ENCODE measurements around the gene SLC22A3. TPM values are rescaled to one million over a fixed set of nuclear protein-coding genes. Genes with fewer than 3 reads are reported as not detected.
A peak's percentile ranks its signal among the peaks of the same experiment; 100 is the strongest.

Gene SLC22A3
- total and polyA plus RNA-seq, 2 of the 13 experiments (the other 11 are each of a cell fraction or from before 2014, with no cell fraction given): 12.0 to 31.5 TPM

DNA sequence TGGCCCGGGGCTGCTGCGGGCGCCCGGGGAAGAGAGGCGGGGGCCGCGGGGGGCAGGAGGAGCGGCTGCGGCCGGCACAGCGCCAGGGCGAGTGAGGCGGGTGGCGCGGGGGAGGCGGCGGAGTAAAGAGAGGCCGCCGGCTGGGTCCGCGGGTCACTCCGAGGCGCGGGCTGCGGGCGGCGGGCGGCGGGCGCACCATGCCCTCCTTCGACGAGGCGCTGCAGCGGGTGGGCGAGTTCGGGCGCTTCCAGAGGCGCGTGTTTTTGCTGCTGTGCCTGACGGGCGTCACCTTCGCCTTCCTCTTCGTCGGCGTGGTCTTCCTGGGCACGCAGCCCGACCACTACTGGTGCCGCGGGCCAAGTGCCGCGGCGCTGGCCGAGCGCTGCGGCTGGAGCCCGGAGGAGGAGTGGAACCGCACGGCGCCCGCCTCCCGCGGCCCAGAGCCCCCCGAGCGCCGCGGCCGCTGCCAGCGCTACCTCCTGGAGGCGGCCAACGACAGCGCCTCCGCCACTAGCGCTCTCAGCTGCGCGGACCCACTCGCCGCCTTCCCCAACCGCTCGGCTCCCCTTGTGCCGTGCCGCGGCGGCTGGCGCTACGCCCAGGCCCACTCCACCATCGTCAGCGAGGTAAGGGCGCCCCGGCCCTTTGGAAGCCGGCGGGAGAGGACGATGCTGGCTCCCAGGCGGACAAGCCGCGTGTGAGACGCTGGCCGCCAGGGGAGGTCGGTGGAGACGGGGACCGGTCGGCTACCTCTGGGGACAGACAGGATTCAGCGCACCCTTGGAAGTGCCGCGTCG lies at the start of gene SLC22A3 (continued):
- TF ChIP-seq FOXP1 (IDR thresholded peaks at IDR 0.05) (no peak), FOXP1 (CRISPR knock-in tag; IDR thresholded peaks at IDR 0.05) (no peak), ZNF83 (CRISPR knock-in tag; IDR thresholded peaks at IDR 0.05; ENCODE audit: borderline replicate concordance) (no peak; the same call in 1 of the 2 replicates), POLR2G (IDR thresholded peaks at IDR 0.05; ENCODE audit: low read depth, low read length) (peak; percentile 35; the same call in 1 of the 2 replicates), MYC (CRISPR knock-in tag; IDR thresholded peaks at IDR 0.05; ENCODE audit: borderline replicate concordance) (peak; percentile 44), ZNF775 (CRISPR knock-in tag; IDR thresholded peaks at IDR 0.05; ENCODE audit: borderline replicate concordance) (no peak), ZNF552 (CRISPR knock-in tag; IDR thresholded peaks at IDR 0.05; ENCODE audit: borderline replicate concordance) (no peak), ZFP41 (CRISPR knock-in tag; IDR thresholded peaks at IDR 0.05; ENCODE audit: borderline replicate concordance) (no peak), NR1H2 (CRISPR knock-in tag; IDR thresholded peaks at IDR 0.05; ENCODE audit: borderline replicate concordance, low read depth) (peak; percentile 56; the same call in 1 of the 2 replicates), ZFX (CRISPR knock-in tag; IDR thresholded peaks at IDR 0.05; ENCODE audit: low read depth) (peak; percentile 76), BRD4 (CRISPR knock-in tag; IDR thresholded peaks at IDR 0.05) (0 out of 2 replicates have a peak, but pooled peaks have one; percentile 40), FOSL2 (CRISPR knock-in tag; IDR thresholded peaks at IDR 0.05) (no peak), CAMTA2 (CRISPR knock-in tag; IDR thresholded peaks at IDR 0.05; ENCODE audit: borderline replicate concordance) (no peak; the same call in 1 of the 2 replicates), ATAD3A (CRISPR knock-in tag; IDR thresholded peaks at IDR 0.05) (0 out of 2 replicates have a peak, but pooled peaks have one; percentile 19)
- TF ChIP-seq, protein P1, sequence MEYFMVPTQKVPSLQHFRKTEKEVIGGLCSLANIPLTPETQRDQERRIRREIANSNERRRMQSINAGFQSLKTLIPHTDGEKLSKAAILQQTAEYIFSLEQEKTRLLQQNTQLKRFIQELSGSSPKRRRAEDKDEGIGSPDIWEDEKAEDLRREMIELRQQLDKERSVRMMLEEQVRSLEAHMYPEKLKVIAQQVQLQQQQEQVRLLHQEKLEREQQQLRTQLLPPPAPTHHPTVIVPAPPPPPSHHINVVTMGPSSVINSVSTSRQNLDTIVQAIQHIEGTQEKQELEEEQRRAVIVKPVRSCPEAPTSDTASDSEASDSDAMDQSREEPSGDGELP (IDR thresholded peaks at IDR 0.05; ENCODE audit: borderline replicate concordance, low read depth): no peak
- TF ChIP-seq, protein P2, sequence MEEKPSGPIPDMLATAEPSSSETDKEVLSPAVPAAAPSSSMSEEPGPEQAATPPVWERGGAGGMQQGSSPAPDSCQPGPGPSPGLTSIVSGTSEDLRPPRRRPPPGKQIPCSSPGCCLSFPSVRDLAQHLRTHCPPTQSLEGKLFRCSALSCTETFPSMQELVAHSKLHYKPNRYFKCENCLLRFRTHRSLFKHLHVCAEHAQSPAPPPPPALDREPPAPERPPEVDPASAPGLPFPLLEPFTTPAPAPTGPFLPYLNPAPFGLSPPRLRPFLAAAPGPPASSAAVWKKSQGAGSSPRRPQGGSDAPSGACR (CRISPR knock-in tag; IDR thresholded peaks at IDR 0.05): peak; percentile 10; the same call in 1 of the 2 replicates
- TF ChIP-seq, protein P3, sequence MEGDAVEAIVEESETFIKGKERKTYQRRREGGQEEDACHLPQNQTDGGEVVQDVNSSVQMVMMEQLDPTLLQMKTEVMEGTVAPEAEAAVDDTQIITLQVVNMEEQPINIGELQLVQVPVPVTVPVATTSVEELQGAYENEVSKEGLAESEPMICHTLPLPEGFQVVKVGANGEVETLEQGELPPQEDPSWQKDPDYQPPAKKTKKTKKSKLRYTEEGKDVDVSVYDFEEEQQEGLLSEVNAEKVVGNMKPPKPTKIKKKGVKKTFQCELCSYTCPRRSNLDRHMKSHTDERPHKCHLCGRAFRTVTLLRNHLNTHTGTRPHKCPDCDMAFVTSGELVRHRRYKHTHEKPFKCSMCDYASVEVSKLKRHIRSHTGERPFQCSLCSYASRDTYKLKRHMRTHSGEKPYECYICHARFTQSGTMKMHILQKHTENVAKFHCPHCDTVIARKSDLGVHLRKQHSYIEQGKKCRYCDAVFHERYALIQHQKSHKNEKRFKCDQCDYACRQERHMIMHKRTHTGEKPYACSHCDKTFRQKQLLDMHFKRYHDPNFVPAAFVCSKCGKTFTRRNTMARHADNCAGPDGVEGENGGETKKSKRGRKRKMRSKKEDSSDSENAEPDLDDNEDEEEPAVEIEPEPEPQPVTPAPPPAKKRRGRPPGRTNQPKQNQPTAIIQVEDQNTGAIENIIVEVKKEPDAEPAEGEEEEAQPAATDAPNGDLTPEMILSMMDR (CRISPR knock-in tag; IDR thresholded peaks at IDR 0.05): peak; percentile 31
- TF ChIP-seq, protein P4, sequence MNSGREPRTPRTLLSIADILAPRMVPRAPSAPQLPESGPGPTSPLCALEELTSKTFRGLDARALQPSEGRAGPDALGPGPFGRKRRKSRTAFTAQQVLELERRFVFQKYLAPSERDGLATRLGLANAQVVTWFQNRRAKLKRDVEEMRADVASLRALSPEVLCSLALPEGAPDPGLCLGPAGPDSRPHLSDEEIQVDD (CRISPR knock-in tag; IDR thresholded peaks at IDR 0.05; ENCODE audit: borderline replicate concordance): peak; percentile 26; the same call in 1 of the 2 replicates
- TF ChIP-seq, protein P5, sequence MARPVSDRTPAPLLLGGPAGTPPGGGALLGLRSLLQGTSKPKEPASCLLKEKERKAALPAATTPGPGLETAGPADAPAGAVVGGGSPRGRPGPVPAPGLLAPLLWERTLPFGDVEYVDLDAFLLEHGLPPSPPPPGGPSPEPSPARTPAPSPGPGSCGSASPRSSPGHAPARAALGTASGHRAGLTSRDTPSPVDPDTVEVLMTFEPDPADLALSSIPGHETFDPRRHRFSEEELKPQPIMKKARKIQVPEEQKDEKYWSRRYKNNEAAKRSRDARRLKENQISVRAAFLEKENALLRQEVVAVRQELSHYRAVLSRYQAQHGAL (CRISPR knock-in tag; IDR thresholded peaks at IDR 0.05; ENCODE audit: not compliant biosample characterization): peak; percentile 12
- TF ChIP-seq, protein P6, sequence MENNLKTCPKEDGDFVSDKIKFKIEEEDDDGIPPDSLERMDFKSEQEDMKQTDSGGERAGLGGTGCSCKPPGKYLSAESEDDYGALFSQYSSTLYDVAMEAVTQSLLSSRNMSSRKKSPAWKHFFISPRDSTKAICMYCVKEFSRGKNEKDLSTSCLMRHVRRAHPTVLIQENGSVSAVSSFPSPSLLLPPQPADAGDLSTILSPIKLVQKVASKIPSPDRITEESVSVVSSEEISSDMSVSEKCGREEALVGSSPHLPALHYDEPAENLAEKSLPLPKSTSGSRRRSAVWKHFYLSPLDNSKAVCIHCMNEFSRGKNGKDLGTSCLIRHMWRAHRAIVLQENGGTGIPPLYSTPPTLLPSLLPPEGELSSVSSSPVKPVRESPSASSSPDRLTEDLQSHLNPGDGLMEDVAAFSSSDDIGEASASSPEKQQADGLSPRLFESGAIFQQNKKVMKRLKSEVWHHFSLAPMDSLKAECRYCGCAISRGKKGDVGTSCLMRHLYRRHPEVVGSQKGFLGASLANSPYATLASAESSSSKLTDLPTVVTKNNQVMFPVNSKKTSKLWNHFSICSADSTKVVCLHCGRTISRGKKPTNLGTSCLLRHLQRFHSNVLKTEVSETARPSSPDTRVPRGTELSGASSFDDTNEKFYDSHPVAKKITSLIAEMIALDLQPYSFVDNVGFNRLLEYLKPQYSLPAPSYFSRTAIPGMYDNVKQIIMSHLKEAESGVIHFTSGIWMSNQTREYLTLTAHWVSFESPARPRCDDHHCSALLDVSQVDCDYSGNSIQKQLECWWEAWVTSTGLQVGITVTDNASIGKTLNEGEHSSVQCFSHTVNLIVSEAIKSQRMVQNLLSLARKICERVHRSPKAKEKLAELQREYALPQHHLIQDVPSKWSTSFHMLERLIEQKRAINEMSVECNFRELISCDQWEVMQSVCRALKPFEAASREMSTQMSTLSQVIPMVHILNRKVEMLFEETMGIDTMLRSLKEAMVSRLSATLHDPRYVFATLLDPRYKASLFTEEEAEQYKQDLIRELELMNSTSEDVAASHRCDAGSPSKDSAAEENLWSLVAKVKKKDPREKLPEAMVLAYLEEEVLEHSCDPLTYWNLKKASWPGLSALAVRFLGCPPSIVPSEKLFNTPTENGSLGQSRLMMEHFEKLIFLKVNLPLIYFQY (CRISPR knock-in tag; IDR thresholded peaks at IDR 0.05; ENCODE audit: borderline replicate concordance): no peak

Measured in HepG2 (cell line).